Caco-2 (cell line): ENCODE data around the gene CALD1. TPM values are rescaled to one million over a fixed set of nuclear protein-coding genes. Genes with fewer than 3 reads are reported as not detected.

Experiments
- BruUV-seq: library from RNA; stranded (reverse); fragments of 400-500 nt; replicated peaks from 2 replicates; lab custom pipeline; 2021; lab: Mats Ljungman, UMichigan
- CTCF ChIA-PET: fragments of 300-600 bp; sonication (Branson Sonifier 250); formaldehyde crosslinking; loops from one replicate; lab custom pipeline; 2022; ENCODE audit warnings: antibody characterized with exemption; lab: Charles Lee
- POLR2A ChIA-PET: fragments of 300-600 bp; sonication (Branson Sonifier 250); formaldehyde crosslinking; loops from one replicate; lab custom pipeline; 2022; ENCODE audit warnings: antibody characterized with exemption; lab: Charles Lee
- DNase-seq, 2 experiments: peaks; one replicate each; pipeline versions ENCODE4 v3.0.0 to v3.0.0-alpha.2; 2020 to 2022
- H3K27me3 ChIP-seq: replicated peaks from 2 replicates; pipeline ENCODE4 v1.6.0; 2011; ENCODE audit warnings: low read length; ENCODE audit not compliant: control insufficient read depth, insufficient read depth
- H3K36me3 ChIP-seq: 2 replicates; pipeline ENCODE4 v1.5.1; 2011; ENCODE audit warnings: low read length; ENCODE audit not compliant: control insufficient read depth, insufficient read depth
- H3K4me1 ChIP-seq: fragments of 250-450 bp; sonication (Bioruptor Pico); 2 replicates; pipeline ENCODE4 v1.5.1; 2020; ENCODE audit warnings: mild to moderate bottlenecking
- H3K4me3 ChIP-seq: 2 replicates; pipeline ENCODE4 v1.5.1; 2011; ENCODE audit warnings: low read depth, mild to moderate bottlenecking, control low read depth, low read length
- H3K9me3 ChIP-seq: fragments of 250-450 bp; sonication (Bioruptor Pico); 2 replicates; pipeline ENCODE4 v1.5.1; 2020; ENCODE audit warnings: mild to moderate bottlenecking, moderate library complexity
- H3K27ac Mint-ChIP-seq: one replicate; pipeline ENCODE4 v1.8.0; 2022; ENCODE audit warnings: mixed read lengths; ENCODE audit not compliant: unreplicated experiment
- H3K27me3 Mint-ChIP-seq: one replicate; pipeline ENCODE4 v1.8.0; 2022; ENCODE audit warnings: mixed read lengths; ENCODE audit not compliant: insufficient read depth, unreplicated experiment
- H3K36me3 Mint-ChIP-seq: one replicate; pipeline ENCODE4 v1.8.0; 2022; ENCODE audit warnings: mild to moderate bottlenecking, mixed read lengths; ENCODE audit not compliant: insufficient read depth, unreplicated experiment
- H3K4me1 Mint-ChIP-seq: one replicate; pipeline ENCODE4 v1.8.0; 2022; ENCODE audit warnings: low read depth, mixed read lengths; ENCODE audit not compliant: unreplicated experiment
- H3K4me3 Mint-ChIP-seq: one replicate; pipeline ENCODE4 v1.8.0; 2022; ENCODE audit warnings: mild to moderate bottlenecking, moderate library complexity, mixed read lengths; ENCODE audit not compliant: unreplicated experiment
- H3K9me3 Mint-ChIP-seq: one replicate; pipeline ENCODE4 v1.8.0; 2022; ENCODE audit warnings: mixed read lengths; ENCODE audit not compliant: unreplicated experiment
- CTCF ChIP-seq, 2 experiments: fragments of 200-600 bp in 1 of 2; IDR thresholded peaks; 1 replicate in 1 of 2; 2 replicates in 1 of 2; pipeline versions ENCODE4 v1.5.1 to v1.8.0; 2011 to 2022; ENCODE audit warnings: antibody characterized with exemption in 1 of 2, control low read depth in 1 of 2, inconsistent platforms in 1 of 2, low read depth in 1 of 2, low read length in 1 of 2, mild to moderate bottlenecking in 1 of 2, moderate library complexity in 1 of 2; ENCODE audit not compliant: insufficient read depth in 1 of 2, severe bottlenecking in 1 of 2, unreplicated experiment in 1 of 2
- intact Hi-C: fragments of 100-400 bp; cut with micrococcal nuclease; formaldehyde crosslinking; loops from one replicate; pipeline ENCODE4 v1.10.0; 2022; ENCODE audit not compliant: unreplicated experiment
- total RNA-seq: library from RNA; stranded (reverse); gene quantifications from 2 replicates; pipeline ENCODE4 v1.2.3, GENCODE V29; 2022

The CALD1 gene
- total RNA-seq, 1 experiment from 2014 or later = 155 TPM

GRCh38 chr7:134999136-134999535 is 219.7 kb downstream of the CALD1 start:
- ChIA-PET CTCF (no interaction called here), POLR2A (no interaction called here)
- intact Hi-C loops = no loop called here
- peak overlapping the region; percentile 3 for H3K27ac Mint-ChIP-seq
- H3K36me3 ChIP-seq = peaks cover 5% of the 10 kb centered on the region
- peaks cover 15% of the 10 kb centered on the region for H3K9me3 Mint-ChIP-seq
- no TSS peak for BruUV-seq
- no peak overlapping the region for H3K4me3 ChIP-seq
- no peaks in the 10 kb centered on the region for H3K27me3 Mint-ChIP-seq
- DNase-seq = no peak
- H3K4me1 ChIP-seq = peaks cover 18% of the 10 kb centered on the region
- H3K27me3 ChIP-seq = no peaks in the 10 kb centered on the region
- no peak for TF ChIP-seq CTCF (IDR thresholded peaks at IDR 0.05; ENCODE audit: insufficient read depth in 1 of 2, low read depth in 1 of 2, low read length in 1 of 2, severe bottlenecking in 1 of 2, unreplicated experiment in 1 of 2)
- H3K9me3 ChIP-seq = no peaks in the 10 kb centered on the region
- peaks cover 37% of the 10 kb centered on the region for H3K36me3 Mint-ChIP-seq
- H3K4me3 Mint-ChIP-seq = no peak overlapping the region
- peaks cover 20% of the 10 kb centered on the region for H3K4me1 Mint-ChIP-seq

GRCh38 chr7:135001390-135002165 is 222.1 kb downstream of the CALD1 start:
- ChIA-PET POLR2A (no interaction called here), CTCF (no interaction called here)
- Histone ChIP-seq H3K9me3 (no peaks in the 10 kb centered on the region), H3K4me1 (peaks cover 12% of the 10 kb centered on the region), H3K27me3 (no peaks in the 10 kb centered on the region), H3K4me3 (no peak overlapping the region), H3K36me3 (no peaks in the 10 kb centered on the region)
- no TSS peak for BruUV-seq
- Mint-ChIP-seq H3K36me3 (peaks cover 18% of the 10 kb centered on the region), H3K4me3 (no peak overlapping the region), H3K27ac (no peak overlapping the region), H3K4me1 (peaks cover 10% of the 10 kb centered on the region), H3K9me3 (peaks cover 15% of the 10 kb centered on the region), H3K27me3 (no peaks in the 10 kb centered on the region)
- TF ChIP-seq CTCF (IDR thresholded peaks at IDR 0.05; ENCODE audit: insufficient read depth in 1 of 2, low read depth in 1 of 2, low read length in 1 of 2, severe bottlenecking in 1 of 2, unreplicated experiment in 1 of 2) = no peak
- intact Hi-C loops = no loop called here
- DNase-seq = no peak

DNA sequence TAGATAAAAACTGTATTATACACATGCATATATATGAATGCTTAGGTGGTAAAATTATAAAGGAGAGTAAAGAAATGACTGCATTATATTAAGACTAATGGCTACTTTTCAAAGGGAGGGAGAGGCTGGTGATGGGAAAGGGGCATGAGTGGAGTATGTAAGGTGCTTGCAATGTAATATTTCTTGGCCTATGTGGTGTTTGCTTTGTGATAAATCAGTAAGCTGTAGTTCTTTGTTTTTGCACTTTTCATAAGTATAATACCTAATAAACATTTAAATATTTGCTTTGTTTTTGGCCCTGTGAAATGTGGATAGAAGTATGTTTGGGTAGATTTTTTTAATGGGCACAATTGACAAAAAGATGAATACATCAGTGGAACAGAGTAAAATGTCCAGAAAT is 232.8 kb downstream of the CALD1 start:
- Histone ChIP-seq H3K4me1 (no peaks in the 10 kb centered on the region), H3K36me3 (no peaks in the 10 kb centered on the region), H3K27me3 (no peaks in the 10 kb centered on the region), H3K4me3 (no peak overlapping the region), H3K9me3 (no peaks in the 10 kb centered on the region)
- no peak for TF ChIP-seq CTCF (IDR thresholded peaks at IDR 0.05; ENCODE audit: insufficient read depth in 1 of 2, low read depth in 1 of 2, low read length in 1 of 2, severe bottlenecking in 1 of 2, unreplicated experiment in 1 of 2)
- CTCF ChIA-PET = no interaction called here
- no peaks in the 10 kb centered on the region for H3K9me3 Mint-ChIP-seq
- no peak overlapping the region for H3K27ac Mint-ChIP-seq
- no peak for DNase-seq
- intact Hi-C loops = no loop called here
- no TSS peak for BruUV-seq
- POLR2A ChIA-PET = no interaction called here
- no peaks in the 10 kb centered on the region for H3K27me3 Mint-ChIP-seq
- peaks cover 9% of the 10 kb centered on the region for H3K4me1 Mint-ChIP-seq
- no peaks in the 10 kb centered on the region for H3K36me3 Mint-ChIP-seq
- no peak overlapping the region for H3K4me3 Mint-ChIP-seq

Other genes starting within 250 kb of the CALD1 start
- gene AKR1B15, start 230.5 kb upstream of the CALD1 start, total RNA-seq = not detected in 2 replicates
- gene BPGM, start 132.8 kb upstream of the CALD1 start, total RNA-seq = 7.2 and 8.1 TPM in 2 replicates
- 5.3 and 6.1 TPM in 2 replicates for gene AGBL3, start 206.9 kb downstream of the CALD1 start, total RNA-seq